Fibroblast of lung (primary cell): ENCODE measurements around the gene KCNMA1.

Experiments used
- EZH2 ChIP-seq: IDR thresholded peaks from 2 replicates; pipeline ENCODE4 v1.5.1; 2012; ENCODE audit warnings: low read length, control low read depth, mild to moderate bottlenecking; ENCODE audit errors: missing control alignments
- TF ChIP-seq, protein P1 (sequence below), 2 donors: IDR thresholded peaks in 1 of 2; conservative IDR thresholded peaks in 1 of 2; 1 replicate in 1 of 2; 2 replicates in 1 of 2; pipeline ENCODE4 v1.5.1; 2011 to 2012; ENCODE audit warnings: low read length in 2 of 2, control low read depth in 1 of 2, inconsistent platforms in 1 of 2, low read depth in 1 of 2, mild to moderate bottlenecking in 1 of 2

GRCh38 chr10:77291596-77292505 is 345.8 kb downstream of the KCNMA1 start:
- TF ChIP-seq, protein P1, sequence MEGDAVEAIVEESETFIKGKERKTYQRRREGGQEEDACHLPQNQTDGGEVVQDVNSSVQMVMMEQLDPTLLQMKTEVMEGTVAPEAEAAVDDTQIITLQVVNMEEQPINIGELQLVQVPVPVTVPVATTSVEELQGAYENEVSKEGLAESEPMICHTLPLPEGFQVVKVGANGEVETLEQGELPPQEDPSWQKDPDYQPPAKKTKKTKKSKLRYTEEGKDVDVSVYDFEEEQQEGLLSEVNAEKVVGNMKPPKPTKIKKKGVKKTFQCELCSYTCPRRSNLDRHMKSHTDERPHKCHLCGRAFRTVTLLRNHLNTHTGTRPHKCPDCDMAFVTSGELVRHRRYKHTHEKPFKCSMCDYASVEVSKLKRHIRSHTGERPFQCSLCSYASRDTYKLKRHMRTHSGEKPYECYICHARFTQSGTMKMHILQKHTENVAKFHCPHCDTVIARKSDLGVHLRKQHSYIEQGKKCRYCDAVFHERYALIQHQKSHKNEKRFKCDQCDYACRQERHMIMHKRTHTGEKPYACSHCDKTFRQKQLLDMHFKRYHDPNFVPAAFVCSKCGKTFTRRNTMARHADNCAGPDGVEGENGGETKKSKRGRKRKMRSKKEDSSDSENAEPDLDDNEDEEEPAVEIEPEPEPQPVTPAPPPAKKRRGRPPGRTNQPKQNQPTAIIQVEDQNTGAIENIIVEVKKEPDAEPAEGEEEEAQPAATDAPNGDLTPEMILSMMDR (conservative IDR thresholded peaks at IDR 0.05 in 1 of 2, IDR thresholded peaks at IDR 0.05 in 1 of 2; ENCODE audit: low read depth in 1 of 2, low read length in 2 of 2): no peak
- no peak for TF ChIP-seq EZH2
